ENCODE measurements around the gene RASSF4.

- TF ChIP-seq CTCF (IDR thresholded peaks at IDR 0.05) = no peak
- TF ChIP-seq POLR2A (IDR thresholded peaks at IDR 0.05) = no peak
These were observed 30.1 kb downstream of the RASSF4 start for GRCh38 chr10:44989597-44990301.

Measured in esophagus squamous epithelium (tissue), 4 donors.